ENCODE data around the gene C5orf15.

- TF ChIP-seq CTCF (IDR thresholded peaks at IDR 0.05) (no peak), EZH2phosphoT487 (IDR thresholded peaks at IDR 0.05) (no peak)
Measured at GRCh38 chr5:134003817-134004625, 35.6 kb upstream of the C5orf15 start.
